T-cell (primary cell): ENCODE data around the gene GAPDHS. TPM values are rescaled to one million over a fixed set of nuclear protein-coding genes. Genes with fewer than 3 reads are reported as not detected.

Experiments
- ATAC-seq, 4 experiments: fragments of 200-7000 bp in 3 of 4; fragments of 150-1000 bp in 1 of 4; cut with Tn5 transposase; replicated peaks in 1 of 4; 1 replicate in 3 of 4; 2 replicates in 1 of 4; pipeline ENCODE4 v1.10.0; 2021; ENCODE audit warnings: moderate library complexity in 3 of 4, mild to moderate bottlenecking in 2 of 4, moderate number of reproducible peaks in 1 of 4
- CTCF ChIA-PET, 2 donors: fragments of 300-600 bp; sonication (Branson Sonifier 250); formaldehyde crosslinking; loops; one replicate each; lab custom pipeline; 2022; ENCODE audit warnings: antibody characterized with exemption in 2 of 2; lab: Charles Lee
- POLR2A ChIA-PET, 2 donors: fragments of 300-600 bp; sonication (Branson Sonifier 250); formaldehyde crosslinking; loops; one replicate each; lab custom pipeline; 2022; ENCODE audit warnings: antibody characterized with exemption in 2 of 2; lab: Charles Lee
- DNase-seq, 35 experiments: peaks; one replicate each; pipeline versions ENCODE4 v3.0.0 to v3.0.0-alpha.2; 2013 to 2023
- H3K27ac ChIP-seq: one replicate; pipeline ENCODE4 v1.5.1; 2013; ENCODE audit warnings: low read length
- H3K27me3 ChIP-seq, 2 experiments: replicated peaks in 1 of 2; 1 replicate in 1 of 2; 2 replicates in 1 of 2; pipeline versions ENCODE4 v1.6.1 to v1.7.0; 2013; ENCODE audit warnings: low read length in 1 of 2, mixed read lengths in 1 of 2; ENCODE audit not compliant: control insufficient read depth in 2 of 2, insufficient read depth in 2 of 2; ENCODE audit errors: extremely low read depth in 1 of 2
- H3K36me3 ChIP-seq, 2 donors: 1 replicate in 1 of 2; 2 replicates in 1 of 2; pipeline versions ENCODE4 v1.6.1 to v1.7.0; 2013; ENCODE audit warnings: low read length in 1 of 2; ENCODE audit not compliant: control insufficient read depth in 2 of 2, insufficient read depth in 1 of 2; ENCODE audit errors: extremely low read depth in 1 of 2
- H3K4me1 ChIP-seq, 2 experiments: 1 replicate in 1 of 2; 2 replicates in 1 of 2; pipeline versions ENCODE4 v1.6.1 to v1.7.0; 2013; ENCODE audit warnings: low read length in 2 of 2, mixed read lengths in 1 of 2; ENCODE audit not compliant: insufficient read depth in 2 of 2, control insufficient read depth in 1 of 2; ENCODE audit errors: extremely low read depth in 1 of 2
- H3K4me3 ChIP-seq, 2 donors: 1 replicate in 1 of 2; 2 replicates in 1 of 2; pipeline versions ENCODE4 v1.5.1 to v1.7.0; 2013; ENCODE audit warnings: mild to moderate bottlenecking in 2 of 2, low read length in 1 of 2, moderate library complexity in 1 of 2; ENCODE audit not compliant: control insufficient read depth in 1 of 2; ENCODE audit errors: extremely low read depth in 1 of 2
- H3K9me3 ChIP-seq: 2 replicates; pipeline ENCODE4 v1.7.0; 2013
- H3K27ac Mint-ChIP-seq, 2 donors: one replicate each; pipeline ENCODE4 v1.8.0; 2020 to 2021; ENCODE audit warnings: mild to moderate bottlenecking in 2 of 2, mixed read lengths in 2 of 2
- H3K27me3 Mint-ChIP-seq, 2 donors: one replicate each; pipeline ENCODE4 v1.8.0; 2021 to 2022; ENCODE audit warnings: mixed read lengths in 2 of 2
- H3K36me3 Mint-ChIP-seq: one replicate; pipeline ENCODE4 v1.8.0; 2021; ENCODE audit warnings: mixed read lengths
- H3K4me1 Mint-ChIP-seq, 3 donors: one replicate each; pipeline ENCODE4 v1.8.0; 2020 to 2022; ENCODE audit warnings: mixed read lengths in 3 of 3, mild to moderate bottlenecking in 1 of 3
- H3K4me3 Mint-ChIP-seq, 3 donors: one replicate each; pipeline ENCODE4 v1.8.0; 2020 to 2022; ENCODE audit warnings: mild to moderate bottlenecking in 3 of 3, mixed read lengths in 3 of 3, moderate library complexity in 3 of 3
- H3K9me3 Mint-ChIP-seq, 3 donors: one replicate each; pipeline ENCODE4 v1.8.0; 2020 to 2022; ENCODE audit warnings: mixed read lengths in 3 of 3
- WGBS: methylation state at CpG from one replicate; pipeline ENCODE4 v1.1.5; 2013; ENCODE audit warnings: missing lambda C conversion rate; ENCODE audit not compliant: insufficient coverage; 5-methylcytosine and 5-hydroxymethylcytosine counted together
- total RNA-seq, 35 experiments: library from RNA in 6 of 35; stranded (reverse) in 6 of 35; fragments of 120-200 nt in 1 of 35; gene quantifications; one replicate each; pipeline versions ENCODE4 v1.2.1 to v1.2.4 and lab custom pipeline; 2013 to 2026

Gene GAPDHS
- total RNA-seq, 5 donors from 2014 or later (not counting 1 experiment from before 2014, with no cell fraction given), result not detected

DNA sequence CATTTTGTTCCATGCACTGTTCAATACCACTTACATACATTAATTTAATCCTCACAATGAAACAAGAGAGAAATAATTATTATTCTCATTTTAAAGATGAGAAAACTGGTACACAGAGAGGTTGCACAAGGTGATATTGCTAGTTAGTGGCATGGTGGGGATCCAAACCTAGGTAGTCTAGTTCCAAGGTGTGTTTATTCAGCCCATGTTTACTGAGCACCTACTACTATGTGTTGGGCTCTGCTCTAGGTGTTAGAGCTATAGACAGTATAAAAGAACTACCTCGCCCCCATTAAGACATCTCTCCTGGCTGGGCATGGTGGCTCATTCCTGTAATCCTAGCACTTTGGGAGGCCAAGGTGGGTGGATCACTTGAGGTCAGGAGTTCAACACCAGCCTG lies 49.5 kb downstream of the GAPDHS start:
- peaks cover 0 to 34% of the 10 kb centered on the region in 2 experiments for H3K27me3 ChIP-seq
- H3K4me1 ChIP-seq, result no peaks in the 10 kb centered on the region
- no peaks in the 10 kb centered on the region for H3K36me3 ChIP-seq
- no peak overlapping the region for H3K27ac ChIP-seq
- WGBS, result no CpG with 5 or more reads among the region's 1 CpG
- H3K36me3 Mint-ChIP-seq, result no peaks in the 10 kb centered on the region
- H3K27ac Mint-ChIP-seq, result no peak overlapping the region
- ChIA-PET POLR2A (no interaction called here), CTCF (interaction anchor here in 1 of 2 donors (0.7 kb wide), 1 partner anchor 744 kb away, joined by 3 read pairs; no protein-coding TSS in a partner anchor)
- H3K9me3 ChIP-seq, result no peaks in the 10 kb centered on the region
- H3K4me3 Mint-ChIP-seq, result no peak overlapping the region
- H3K4me1 Mint-ChIP-seq, result no peaks in the 10 kb centered on the region
- peaks cover 0 to 2% (median 1%) of the 10 kb centered on the region in 3 donors for H3K9me3 Mint-ChIP-seq
- no peak overlapping the region for H3K4me3 ChIP-seq
- peaks cover 19 to 29% of the 10 kb centered on the region in 2 donors for H3K27me3 Mint-ChIP-seq
- ATAC-seq (no peak), DNase-seq (no peak)

DNA sequence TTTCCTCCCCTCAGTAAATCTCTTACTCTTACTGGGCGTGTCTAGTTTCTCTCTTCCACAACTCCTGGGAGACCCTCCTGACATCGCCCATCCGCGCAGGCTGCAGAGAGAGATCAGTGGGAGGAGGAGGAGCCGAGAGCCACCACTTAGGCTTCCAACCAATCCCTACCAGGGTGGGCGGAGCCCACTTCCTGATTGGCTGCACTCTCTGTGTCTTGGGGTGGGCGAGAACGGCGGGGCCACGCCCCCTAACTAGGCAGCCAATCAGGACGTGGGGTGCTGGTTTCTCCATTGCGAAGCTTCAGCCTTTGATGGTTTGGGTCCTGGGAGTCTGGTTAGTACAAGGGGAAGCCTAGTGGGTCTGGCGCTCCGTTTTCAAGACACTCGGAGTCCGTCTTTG lies 52.6 kb downstream of the GAPDHS start, which contains the start of gene PMIS2:
TSS of gene PMIS2 (plus strand) at position 326 of the 400 bp plus-strand sequence. CDS start 87 bp downstream, outside the sequence.
- H3K9me3 Mint-ChIP-seq, result no peaks in the 10 kb centered on the region
- H3K27ac Mint-ChIP-seq, result no peak within 1 kb of the TSS
- DNase-seq (peak in 3 of 35 experiments; percentile 4 to 29 (median 10)), ATAC-seq (peak in 1 of 4 experiments; percentile 62)
- WGBS, result 78% methylated on average over 4 of the region's 16 CpGs
- Histone ChIP-seq H3K4me3 (no peak within 1 kb of the TSS), H3K27me3 (peaks cover 0 to 29% of the 10 kb centered on the region in 2 experiments), H3K9me3 (no peaks in the 10 kb centered on the region), H3K4me1 (no peaks in the 10 kb centered on the region), H3K27ac (no peak within 1 kb of the TSS), H3K36me3 (no peaks in the 10 kb centered on the region)
- POLR2A ChIA-PET, result no interaction called here
- H3K4me1 Mint-ChIP-seq, result no peaks in the 10 kb centered on the region
- H3K36me3 Mint-ChIP-seq, result no peaks in the 10 kb centered on the region
- CTCF ChIA-PET, result interaction anchor here in 1 of 2 donors (0.6 kb wide), 1 partner anchor 203 kb away, joined by 3 read pairs; no protein-coding TSS in a partner anchor
- no peak within 1 kb of the TSS for H3K4me3 Mint-ChIP-seq
- H3K27me3 Mint-ChIP-seq, result peaks cover 13 to 23% of the 10 kb centered on the region in 2 donors

DNA sequence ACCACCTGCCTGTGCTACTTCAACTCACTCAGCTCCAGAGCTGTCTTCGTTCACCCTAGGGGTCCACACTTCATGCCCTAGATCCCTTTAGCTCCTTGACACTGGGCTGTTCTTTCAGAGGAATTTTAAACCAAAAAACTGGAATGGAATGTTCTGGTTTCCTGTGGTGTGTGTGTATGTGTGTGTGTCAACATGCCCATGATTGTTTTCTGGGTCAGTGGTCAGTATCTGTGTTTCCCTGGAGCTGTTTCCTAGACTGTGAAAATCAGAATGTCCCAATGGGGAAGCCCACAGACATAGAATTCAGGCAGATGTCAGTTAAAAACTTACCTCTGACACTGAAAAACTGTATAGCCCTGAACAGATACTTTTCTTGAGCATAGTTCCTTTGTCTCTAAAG lies 54.1 kb downstream of the GAPDHS start:
- Mint-ChIP-seq H3K4me1 (peaks cover 0 to under 1% (median 0%) of the 10 kb centered on the region in 3 donors), H3K36me3 (no peaks in the 10 kb centered on the region), H3K4me3 (no peak overlapping the region), H3K27me3 (peaks cover 12 to 23% of the 10 kb centered on the region in 2 donors), H3K27ac (no peak overlapping the region), H3K9me3 (no peaks in the 10 kb centered on the region)
- no peak for ATAC-seq
- Histone ChIP-seq H3K27me3 (peaks cover 0 to 28% of the 10 kb centered on the region in 2 experiments), H3K27ac (no peak overlapping the region), H3K4me3 (no peak overlapping the region), H3K9me3 (no peaks in the 10 kb centered on the region), H3K36me3 (no peaks in the 10 kb centered on the region), H3K4me1 (no peaks in the 10 kb centered on the region)
- CTCF ChIA-PET, result interaction anchor here in 1 of 2 donors (0.7 kb wide), 1 partner anchor 88 kb away, joined by 3 read pairs; no protein-coding TSS in a partner anchor
- no peak for DNase-seq
- POLR2A ChIA-PET, result no interaction called here
- WGBS, result no CpG with 5 or more reads among the region's 1 CpG

DNA sequence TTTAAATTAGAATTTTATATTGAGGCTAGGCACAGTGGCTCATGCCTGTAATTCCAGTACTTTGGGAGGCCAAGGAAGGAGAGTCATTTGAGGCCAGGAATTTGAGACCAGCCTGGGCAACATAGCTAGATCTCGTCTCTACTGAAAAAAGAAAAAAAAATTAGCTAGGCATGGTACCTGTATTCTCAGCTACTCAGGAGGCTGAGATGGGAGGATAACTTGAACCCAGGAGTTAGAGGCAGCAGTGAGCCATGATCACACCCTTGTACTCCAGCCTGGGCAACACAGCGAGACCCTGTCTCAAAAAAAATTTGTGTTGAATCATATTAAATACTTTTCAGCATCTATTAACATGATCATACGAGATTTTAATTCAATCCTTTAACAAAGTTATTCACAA lies 57.6 kb downstream of the GAPDHS start:
- H3K27me3 ChIP-seq, result peaks cover 0 to 25% of the 10 kb centered on the region in 2 experiments
- Mint-ChIP-seq H3K27ac (no peak overlapping the region), H3K9me3 (no peaks in the 10 kb centered on the region), H3K4me1 (peaks cover 0 to 2% (median 0%) of the 10 kb centered on the region in 3 donors), H3K27me3 (peaks cover 4 to 11% of the 10 kb centered on the region in 2 donors), H3K4me3 (no peak overlapping the region), H3K36me3 (no peaks in the 10 kb centered on the region)
- no peaks in the 10 kb centered on the region for H3K4me1 ChIP-seq
- WGBS, result 80% methylated on average over 1 of the region's 3 CpGs
- ChIA-PET POLR2A (interaction anchor here in 1 of 2 donors (0.6 kb wide), 2 partner anchors 20 to 267 kb away, joined by 3 to 4 read pairs; no protein-coding TSS in a partner anchor), CTCF (interaction anchor here in 1 of 2 donors (0.7 kb wide), 1 partner anchor 1070 kb away, joined by 3 read pairs; no protein-coding TSS in a partner anchor)
- no peak for DNase-seq
- no peak overlapping the region for H3K27ac ChIP-seq
- H3K36me3 ChIP-seq, result no peaks in the 10 kb centered on the region
- no peaks in the 10 kb centered on the region for H3K9me3 ChIP-seq
- no peak for ATAC-seq
- no peak overlapping the region for H3K4me3 ChIP-seq

DNA sequence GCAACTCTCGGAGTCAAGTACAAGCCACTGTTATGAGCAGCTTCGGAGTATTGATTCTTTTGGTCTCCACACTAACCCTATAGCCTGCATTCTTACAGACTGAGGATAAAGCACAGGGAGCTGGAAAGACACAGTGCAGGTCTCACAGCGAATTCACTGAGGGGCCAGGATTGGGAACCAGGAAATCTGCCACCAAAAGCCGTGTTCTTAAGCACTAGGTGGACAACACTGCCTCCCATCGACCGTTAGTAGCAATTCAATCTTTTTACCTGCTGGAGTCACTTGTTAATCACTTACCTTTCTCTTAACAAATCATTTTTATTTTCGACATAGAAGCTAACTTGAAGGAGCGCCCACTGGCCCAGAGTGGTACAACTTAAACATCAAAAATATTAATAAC lies 59.0 kb downstream of the GAPDHS start:
- Mint-ChIP-seq H3K36me3 (no peaks in the 10 kb centered on the region), H3K4me1 (peaks cover 0 to 2% (median 0%) of the 10 kb centered on the region in 3 donors), H3K27me3 (peaks cover 0 to 6% of the 10 kb centered on the region in 2 donors), H3K4me3 (no peak overlapping the region), H3K27ac (no peak overlapping the region), H3K9me3 (no peaks in the 10 kb centered on the region)
- ATAC-seq (no peak), DNase-seq (peak in 5 of 35 experiments; percentile 11 to 70 (median 18))
- Histone ChIP-seq H3K9me3 (no peaks in the 10 kb centered on the region), H3K27me3 (peaks cover 0 to 16% of the 10 kb centered on the region in 2 experiments), H3K4me3 (no peak overlapping the region), H3K4me1 (no peaks in the 10 kb centered on the region), H3K27ac (no peak overlapping the region), H3K36me3 (no peaks in the 10 kb centered on the region)
- 20% methylated on average over 6 of the region's 8 CpGs for whole genome bisulfite sequencing
- POLR2A ChIA-PET, result no interaction called here
- CTCF ChIA-PET, result interaction anchor here (0.7 to 1.5 kb wide), 4 partner anchors 22 to 468 kb away, joined by 3 to 8 read pairs (median 5); no protein-coding TSS in a partner anchor
